Hair follicular keratinocyte (primary cell): Measurements from ENCODE around the gene GPATCH3. TPM values are rescaled to one million over a fixed set of nuclear protein-coding genes. Genes with fewer than 3 reads are reported as not detected.

Experiments
- total RNA-seq: library from RNA; depleted of rRNA; stranded (reverse); fragments of >200 nt; gene quantifications from 2 replicates; pipeline ENCODE4 v1.2.3, GENCODE V29; 2015

Gene GPATCH3, protein sequence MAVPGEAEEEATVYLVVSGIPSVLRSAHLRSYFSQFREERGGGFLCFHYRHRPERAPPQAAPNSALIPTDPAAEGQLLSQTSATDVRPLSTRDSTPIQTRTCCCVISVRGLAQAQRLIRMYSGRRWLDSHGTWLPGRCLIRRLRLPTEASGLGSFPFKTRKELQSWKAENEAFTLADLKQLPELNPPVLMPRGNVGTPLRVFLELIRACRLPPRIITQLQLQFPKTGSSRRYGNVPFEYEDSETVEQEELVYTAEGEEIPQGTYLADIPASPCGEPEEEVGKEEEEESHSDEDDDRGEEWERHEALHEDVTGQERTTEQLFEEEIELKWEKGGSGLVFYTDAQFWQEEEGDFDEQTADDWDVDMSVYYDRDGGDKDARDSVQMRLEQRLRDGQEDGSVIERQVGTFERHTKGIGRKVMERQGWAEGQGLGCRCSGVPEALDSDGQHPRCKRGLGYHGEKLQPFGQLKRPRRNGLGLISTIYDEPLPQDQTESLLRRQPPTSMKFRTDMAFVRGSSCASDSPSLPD
- total RNA-seq, result 4.0 and 6.3 TPM in 2 replicates

DNA sequence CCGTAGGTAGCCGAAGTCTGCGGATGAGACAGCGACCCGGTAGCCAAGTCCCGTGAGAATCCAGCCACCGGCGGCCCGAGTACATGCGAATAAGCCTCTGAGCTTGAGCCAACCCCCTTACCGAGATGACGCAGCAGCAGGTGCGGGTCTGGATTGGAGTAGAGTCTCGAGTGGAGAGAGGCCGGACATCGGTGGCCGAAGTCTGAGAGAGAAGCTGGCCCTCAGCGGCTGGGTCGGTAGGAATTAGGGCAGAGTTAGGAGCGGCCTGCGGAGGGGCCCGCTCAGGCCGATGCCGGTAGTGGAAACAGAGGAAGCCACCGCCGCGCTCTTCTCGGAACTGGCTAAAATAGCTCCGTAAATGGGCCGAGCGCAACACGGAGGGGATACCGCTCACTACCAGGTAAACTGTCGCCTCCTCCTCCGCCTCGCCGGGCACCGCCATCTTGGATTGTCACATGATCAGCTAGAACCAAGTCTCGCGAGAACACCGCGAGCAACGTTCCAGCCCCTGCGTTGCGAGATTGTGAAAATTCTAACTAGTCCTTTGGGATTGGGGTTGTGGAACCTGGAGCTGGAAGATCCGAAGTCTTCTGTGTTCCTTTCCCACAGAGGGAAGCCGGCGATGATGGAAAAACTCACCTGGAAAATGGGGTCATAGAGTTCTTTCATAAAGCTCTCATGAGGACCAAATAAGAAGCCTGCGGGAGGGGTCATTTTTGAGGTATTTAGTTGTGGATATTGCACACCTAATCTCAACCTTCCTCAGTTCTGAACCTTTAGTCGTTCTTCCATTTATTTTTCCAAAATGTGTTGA, at the start of gene GPATCH3:
Gene GPATCH3, minus strand, starts transcription at position 467 of the 814 bp plus-strand sequence. Its CDS starts 25 bp downstream, at position 442.

DNA sequence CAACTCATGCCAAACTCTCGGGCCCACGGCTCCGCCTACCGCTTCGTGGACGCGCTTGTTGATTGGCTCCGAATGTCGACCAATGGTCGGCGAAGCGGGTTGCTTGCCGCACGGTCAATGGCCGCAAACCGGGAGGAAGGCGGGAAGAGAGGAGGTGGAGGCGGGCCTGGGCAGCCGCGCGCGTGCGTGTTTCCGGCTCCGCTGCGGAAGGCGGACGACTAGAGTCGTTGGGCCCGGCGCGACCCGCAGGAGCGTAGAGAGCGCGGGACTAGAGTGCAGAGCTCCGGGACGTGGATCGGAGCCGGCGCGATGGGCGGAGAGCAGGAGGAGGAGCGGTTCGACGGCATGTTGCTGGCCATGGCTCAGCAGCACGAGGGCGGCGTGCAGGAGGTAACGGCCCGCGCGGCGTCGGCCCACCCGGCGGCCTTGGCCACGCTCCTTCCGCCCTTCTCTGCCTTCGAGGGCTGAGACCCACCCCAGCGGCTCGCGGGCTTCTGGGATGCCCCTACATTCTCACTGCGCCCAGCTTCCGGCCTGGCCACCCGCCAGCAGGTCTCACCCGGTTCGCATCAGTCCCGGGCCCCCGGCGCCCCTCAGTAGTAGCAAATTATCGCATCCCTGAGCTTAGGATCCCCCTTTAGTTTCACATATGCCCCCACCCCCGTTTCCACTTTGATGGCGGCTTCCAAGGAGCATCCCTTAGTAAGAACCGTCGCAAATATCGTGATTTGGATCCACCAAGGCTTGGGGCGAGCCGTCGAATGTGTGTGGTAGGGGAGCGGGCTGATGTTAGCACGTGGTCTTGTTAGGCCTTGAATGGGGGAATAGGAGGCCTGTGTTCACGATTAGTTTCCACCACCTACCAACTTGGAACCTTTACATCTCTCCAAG, 21.5 kb upstream of the GPATCH3 start, which contains the start of gene NUDC:
Gene NUDC, plus strand, starts transcription at position 204 of the 891 bp plus-strand sequence. Its CDS starts 106 bp downstream, at position 310.

DNA sequence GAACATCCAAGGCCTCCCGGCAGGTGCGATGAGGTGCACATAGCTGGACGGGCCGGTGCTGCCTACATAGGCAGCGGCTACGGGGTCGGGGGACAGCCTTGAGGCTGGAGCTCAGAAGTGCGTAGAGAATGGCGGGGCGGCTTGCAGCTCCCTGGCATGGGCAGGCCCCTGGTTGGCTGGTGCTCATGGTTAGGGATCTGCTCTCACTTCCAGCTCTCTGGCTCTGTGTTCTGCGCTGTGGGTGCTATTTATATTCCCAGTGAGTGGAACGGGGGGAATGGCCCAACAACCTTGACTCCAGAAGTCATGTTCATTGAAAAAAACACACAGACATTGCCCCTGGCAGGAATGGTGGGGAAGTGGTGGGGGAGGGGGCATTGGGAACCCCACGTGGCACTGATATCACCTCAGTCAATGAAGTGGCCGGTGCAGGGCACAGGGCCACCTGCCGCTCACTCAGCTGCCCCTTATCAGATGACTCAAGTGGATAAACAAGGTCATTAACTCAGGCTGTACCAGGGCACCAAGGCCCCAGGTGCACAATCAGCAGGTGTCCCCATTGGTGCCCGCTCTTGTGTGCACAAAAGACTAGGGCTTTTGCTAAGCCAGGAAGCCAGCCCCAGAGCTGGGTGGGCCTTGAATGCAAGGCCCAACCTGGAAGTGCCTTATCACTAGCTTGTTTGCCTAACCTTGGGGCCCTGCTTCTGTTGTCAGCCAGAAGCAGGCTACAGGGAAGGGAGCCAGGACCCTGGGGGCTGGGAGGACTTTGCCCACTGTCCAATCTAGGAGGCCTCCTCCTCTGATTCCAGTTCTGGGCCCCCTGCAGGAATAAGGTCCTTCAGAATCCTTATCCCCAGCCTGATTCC, 13.7 kb upstream of the GPATCH3 start, which contains the start of gene NR0B2:
Gene NR0B2, minus strand, starts transcription at position 222 of the 866 bp plus-strand sequence. Its CDS starts 35 bp downstream, at position 187.

DNA sequence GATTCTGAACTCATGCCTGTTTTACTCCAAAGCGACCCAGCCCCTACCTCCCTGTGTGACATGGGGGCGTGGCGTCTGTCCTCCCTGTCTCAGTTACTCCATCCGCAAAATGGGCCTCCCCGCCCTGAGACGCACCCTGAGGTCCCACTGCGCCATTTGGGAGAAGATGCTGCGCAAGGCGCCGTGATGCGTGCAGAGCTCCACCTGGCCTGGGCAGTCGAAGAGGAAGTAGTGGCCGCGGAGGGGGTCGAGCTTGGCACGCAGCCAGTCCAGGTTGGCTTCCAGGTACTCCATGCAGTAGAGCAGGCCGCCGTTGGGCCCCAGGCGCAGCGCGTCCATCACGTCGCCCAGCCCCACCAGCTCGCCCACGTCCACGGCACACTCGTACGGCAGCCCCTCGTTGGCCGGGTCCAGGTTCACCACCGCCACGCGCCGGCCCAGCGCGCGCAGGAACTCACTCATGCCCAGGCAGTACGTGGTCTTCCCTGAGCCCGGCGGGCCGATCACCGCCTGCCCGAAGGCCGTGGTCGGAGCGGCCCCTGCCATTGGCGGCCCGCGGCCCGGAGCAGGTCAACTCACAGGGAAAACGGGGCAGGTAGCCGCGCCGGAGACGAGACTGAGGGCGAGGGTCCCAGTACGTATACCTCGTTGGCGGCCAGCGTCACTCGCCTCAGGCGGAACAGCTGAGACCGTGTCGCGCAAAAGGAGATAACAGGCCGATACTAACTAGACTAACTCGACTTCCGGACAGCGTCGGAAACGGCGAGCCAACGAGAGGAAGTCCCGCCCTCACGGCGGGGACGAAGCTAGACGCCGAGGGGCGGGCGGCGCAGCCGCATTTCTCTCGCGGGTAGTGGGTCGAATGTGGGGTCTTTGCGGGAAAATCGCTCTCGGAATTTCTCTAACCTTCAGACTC, 10.5 kb downstream of the GPATCH3 start, which contains the start of gene GPN2:
Gene GPN2, minus strand, starts transcription at position 733 of the 916 bp plus-strand sequence. Its CDS starts 187 bp downstream, at position 546.

DNA sequence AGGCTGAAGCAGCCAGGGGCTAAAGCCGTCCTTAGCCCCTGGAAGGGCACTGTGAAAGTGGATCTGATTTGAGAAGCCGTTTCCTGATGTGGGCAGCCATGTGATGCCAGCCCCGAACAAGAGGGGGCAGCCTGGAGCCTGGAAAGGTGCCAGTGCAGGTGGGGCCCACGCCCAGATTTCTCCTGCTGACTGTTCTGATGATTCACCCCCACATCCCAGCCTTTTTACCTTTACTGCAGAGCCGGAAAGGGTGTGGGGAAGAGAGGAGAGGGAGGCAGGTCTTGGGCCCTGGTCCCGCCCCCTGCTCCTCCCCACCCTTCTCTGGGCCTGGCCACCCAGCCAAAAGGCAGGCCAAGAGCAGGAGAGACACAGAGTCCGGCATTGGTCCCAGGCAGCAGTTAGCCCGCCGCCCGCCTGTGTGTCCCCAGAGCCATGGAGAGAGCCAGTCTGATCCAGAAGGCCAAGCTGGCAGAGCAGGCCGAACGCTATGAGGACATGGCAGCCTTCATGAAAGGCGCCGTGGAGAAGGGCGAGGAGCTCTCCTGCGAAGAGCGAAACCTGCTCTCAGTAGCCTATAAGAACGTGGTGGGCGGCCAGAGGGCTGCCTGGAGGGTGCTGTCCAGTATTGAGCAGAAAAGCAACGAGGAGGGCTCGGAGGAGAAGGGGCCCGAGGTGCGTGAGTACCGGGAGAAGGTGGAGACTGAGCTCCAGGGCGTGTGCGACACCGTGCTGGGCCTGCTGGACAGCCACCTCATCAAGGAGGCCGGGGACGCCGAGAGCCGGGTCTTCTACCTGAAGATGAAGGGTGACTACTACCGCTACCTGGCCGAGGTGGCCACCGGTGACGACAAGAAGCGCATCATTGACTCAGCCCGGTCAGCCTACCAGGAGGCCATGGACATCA, 37.2 kb downstream of the GPATCH3 start, which contains the start of gene SFN:
Gene SFN, plus strand, starts transcription at position 369 of the 904 bp plus-strand sequence. Its CDS starts 64 bp downstream, at position 433.

Other genes with a start within 250 kb of the GPATCH3 start
- 17.4 and 18.6 TPM in 2 replicates for gene ARID1A, start 204.5 kb downstream of the GPATCH3 start, total RNA-seq
- 10.2 and 16.9 TPM in 2 replicates for gene PIGV, start 112.5 kb downstream of the GPATCH3 start, total RNA-seq
- 8.7 and 11.6 TPM in 2 replicates for gene ZDHHC18, start 73.8 kb downstream of the GPATCH3 start, total RNA-seq
- gene SFN, start 37.3 kb downstream of the GPATCH3 start, total RNA-seq, result 1,687 and 1,807 TPM in 2 replicates
- gene GPN2, start 10.2 kb downstream of the GPATCH3 start, total RNA-seq, result 6.6 and 8.8 TPM in 2 replicates
- not detected in 2 replicates for gene NR0B2, start 13.5 kb upstream of the GPATCH3 start, total RNA-seq
- 54.4 and 117 TPM in 2 replicates for gene NUDC, start 21.3 kb upstream of the GPATCH3 start, total RNA-seq
- 24.8 and 26.9 TPM in 2 replicates for gene KDF1, start 60.0 kb upstream of the GPATCH3 start, total RNA-seq
- gene TRNP1, start 93.2 kb upstream of the GPATCH3 start, total RNA-seq, result 94.1 and 133 TPM in 2 replicates
- gene TENT5B, start 112.4 kb upstream of the GPATCH3 start, total RNA-seq, result 18.5 and 40.2 TPM in 2 replicates